ENCODE data around the gene HK1. TPM values are rescaled to one million over a fixed set of nuclear protein-coding genes. Genes with fewer than 3 reads are reported as not detected.

HK1 gene
- total RNA-seq, 1 experiment from 2014 or later = 219 TPM

DNA sequence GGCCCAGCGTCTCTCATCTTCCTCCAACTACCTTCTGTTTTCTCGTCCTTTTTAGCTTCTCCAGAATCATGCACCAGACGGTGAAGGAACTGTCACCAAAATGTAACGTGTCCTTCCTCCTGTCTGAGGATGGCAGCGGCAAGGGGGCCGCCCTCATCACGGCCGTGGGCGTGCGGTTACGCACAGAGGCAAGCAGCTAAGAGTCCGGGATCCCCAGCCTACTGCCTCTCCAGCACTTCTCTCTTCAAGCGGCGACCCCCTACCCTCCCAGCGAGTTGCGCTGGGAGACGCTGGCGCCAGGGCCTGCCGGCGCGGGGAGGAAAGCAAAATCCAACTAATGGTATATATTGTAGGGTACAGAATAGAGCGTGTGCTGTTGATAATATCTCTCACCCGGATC lies 122.6 kb downstream of the HK1 start (continued):
- TF ChIP-seq STAT6 (CRISPR knock-in tag; conservative IDR thresholded peaks at IDR 0.05; ENCODE audit: low read depth) = no peak
- no peak for TF ChIP-seq ELF4 (CRISPR knock-in tag; IDR thresholded peaks at IDR 0.05; ENCODE audit: low read depth)
- no peak for TF ChIP-seq MYBL2 (CRISPR knock-in tag; IDR thresholded peaks at IDR 0.05)
- no peak for TF ChIP-seq FOXJ3 (CRISPR knock-in tag; IDR thresholded peaks at IDR 0.05; ENCODE audit: borderline replicate concordance)
- TF ChIP-seq GTF2I (CRISPR knock-in tag; conservative IDR thresholded peaks at IDR 0.05) = no peak

DNA sequence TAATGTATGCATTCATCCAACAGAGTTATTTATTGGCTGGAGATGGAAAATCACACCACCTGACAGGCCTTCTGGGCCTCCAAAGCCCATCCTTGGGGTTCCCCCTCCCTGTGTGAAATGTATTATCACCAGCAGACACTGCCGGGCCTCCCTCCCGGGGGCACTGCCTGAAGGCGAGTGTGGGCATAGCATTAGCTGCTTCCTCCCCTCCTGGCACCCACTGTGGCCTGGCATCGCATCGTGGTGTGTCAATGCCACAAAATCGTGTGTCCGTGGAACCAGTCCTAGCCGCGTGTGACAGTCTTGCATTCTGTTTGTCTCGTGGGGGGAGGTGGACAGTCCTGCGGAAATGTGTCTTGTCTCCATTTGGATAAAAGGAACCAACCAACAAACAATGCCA lies 123.1 kb downstream of the HK1 start:
- Mint-ChIP-seq H3K36me3 (peaks cover 63% of the 10 kb centered on the region), H3K4me1 (peaks cover 20% of the 10 kb centered on the region), H3K27me3 (ENCODE audit: low read depth) (no peaks in the 10 kb centered on the region), H3K4me3 (no peak overlapping the region), H3K9me3 (no peaks in the 10 kb centered on the region), H3K27ac (no peak overlapping the region)
- ATAC-seq (no peak), DNase-seq (ENCODE audit: low spot score) (no peak)
- ChIA-PET POLR2A (no interaction called here), CTCF (no interaction called here)
- TF ChIP-seq, protein P1, sequence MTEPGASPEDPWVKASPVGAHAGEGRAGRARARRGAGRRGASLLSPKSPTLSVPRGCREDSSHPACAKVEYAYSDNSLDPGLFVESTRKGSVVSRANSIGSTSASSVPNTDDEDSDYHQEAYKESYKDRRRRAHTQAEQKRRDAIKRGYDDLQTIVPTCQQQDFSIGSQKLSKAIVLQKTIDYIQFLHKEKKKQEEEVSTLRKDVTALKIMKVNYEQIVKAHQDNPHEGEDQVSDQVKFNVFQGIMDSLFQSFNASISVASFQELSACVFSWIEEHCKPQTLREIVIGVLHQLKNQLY (CRISPR knock-in tag; IDR thresholded peaks at IDR 0.05) = no peak
- no peak for TF ChIP-seq ZNF317 (CRISPR knock-in tag; IDR thresholded peaks at IDR 0.05; ENCODE audit: borderline replicate concordance, low read depth)
- no peak for TF ChIP-seq ZNF416 (CRISPR knock-in tag; IDR thresholded peaks at IDR 0.05)
- no peak for TF ChIP-seq E2F1 (CRISPR knock-in tag; IDR thresholded peaks at IDR 0.05)
- TF ChIP-seq TEAD1 (CRISPR knock-in tag; IDR thresholded peaks at IDR 0.05) = no peak
- no peak for TF ChIP-seq USF2 (CRISPR knock-in tag; IDR thresholded peaks at IDR 0.05)
- no peak for TF ChIP-seq IRF1 (CRISPR knock-in tag; IDR thresholded peaks at IDR 0.05)
- TF ChIP-seq ZNF281 (CRISPR knock-in tag; IDR thresholded peaks at IDR 0.05) = no peak
- no peak for TF ChIP-seq JAZF1 (CRISPR knock-in tag; IDR thresholded peaks at IDR 0.05)
- TF ChIP-seq NFYB (CRISPR knock-in tag; conservative IDR thresholded peaks at IDR 0.05; ENCODE audit: low read depth) = no peak
- TF ChIP-seq KAT7 (CRISPR knock-in tag; IDR thresholded peaks at IDR 0.05; ENCODE audit: borderline replicate concordance) = no peak
- TF ChIP-seq FOXK1 (CRISPR knock-in tag; IDR thresholded peaks at IDR 0.05) = no peak
- no peak for TF ChIP-seq FOXP1 (CRISPR knock-in tag; IDR thresholded peaks at IDR 0.05; ENCODE audit: borderline replicate concordance)
- no peak for TF ChIP-seq GRHL2 (CRISPR knock-in tag; IDR thresholded peaks at IDR 0.05; ENCODE audit: insufficient replicate concordance, severe bottlenecking)
- no peak for TF ChIP-seq CREB1 (CRISPR knock-in tag; IDR thresholded peaks at IDR 0.05)
- TF ChIP-seq, protein P2, sequence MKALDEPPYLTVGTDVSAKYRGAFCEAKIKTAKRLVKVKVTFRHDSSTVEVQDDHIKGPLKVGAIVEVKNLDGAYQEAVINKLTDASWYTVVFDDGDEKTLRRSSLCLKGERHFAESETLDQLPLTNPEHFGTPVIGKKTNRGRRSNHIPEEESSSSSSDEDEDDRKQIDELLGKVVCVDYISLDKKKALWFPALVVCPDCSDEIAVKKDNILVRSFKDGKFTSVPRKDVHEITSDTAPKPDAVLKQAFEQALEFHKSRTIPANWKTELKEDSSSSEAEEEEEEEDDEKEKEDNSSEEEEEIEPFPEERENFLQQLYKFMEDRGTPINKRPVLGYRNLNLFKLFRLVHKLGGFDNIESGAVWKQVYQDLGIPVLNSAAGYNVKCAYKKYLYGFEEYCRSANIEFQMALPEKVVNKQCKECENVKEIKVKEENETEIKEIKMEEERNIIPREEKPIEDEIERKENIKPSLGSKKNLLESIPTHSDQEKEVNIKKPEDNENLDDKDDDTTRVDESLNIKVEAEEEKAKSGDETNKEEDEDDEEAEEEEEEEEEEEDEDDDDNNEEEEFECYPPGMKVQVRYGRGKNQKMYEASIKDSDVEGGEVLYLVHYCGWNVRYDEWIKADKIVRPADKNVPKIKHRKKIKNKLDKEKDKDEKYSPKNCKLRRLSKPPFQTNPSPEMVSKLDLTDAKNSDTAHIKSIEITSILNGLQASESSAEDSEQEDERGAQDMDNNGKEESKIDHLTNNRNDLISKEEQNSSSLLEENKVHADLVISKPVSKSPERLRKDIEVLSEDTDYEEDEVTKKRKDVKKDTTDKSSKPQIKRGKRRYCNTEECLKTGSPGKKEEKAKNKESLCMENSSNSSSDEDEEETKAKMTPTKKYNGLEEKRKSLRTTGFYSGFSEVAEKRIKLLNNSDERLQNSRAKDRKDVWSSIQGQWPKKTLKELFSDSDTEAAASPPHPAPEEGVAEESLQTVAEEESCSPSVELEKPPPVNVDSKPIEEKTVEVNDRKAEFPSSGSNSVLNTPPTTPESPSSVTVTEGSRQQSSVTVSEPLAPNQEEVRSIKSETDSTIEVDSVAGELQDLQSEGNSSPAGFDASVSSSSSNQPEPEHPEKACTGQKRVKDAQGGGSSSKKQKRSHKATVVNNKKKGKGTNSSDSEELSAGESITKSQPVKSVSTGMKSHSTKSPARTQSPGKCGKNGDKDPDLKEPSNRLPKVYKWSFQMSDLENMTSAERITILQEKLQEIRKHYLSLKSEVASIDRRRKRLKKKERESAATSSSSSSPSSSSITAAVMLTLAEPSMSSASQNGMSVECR (CRISPR knock-in tag; IDR thresholded peaks at IDR 0.05; ENCODE audit: borderline replicate concordance) = no peak
- no peak for TF ChIP-seq ZNF396 (CRISPR knock-in tag; IDR thresholded peaks at IDR 0.05; ENCODE audit: borderline replicate concordance)
- TF ChIP-seq PRRX2 (CRISPR knock-in tag; IDR thresholded peaks at IDR 0.05) = no peak
- no peak for TF ChIP-seq TP53 (CRISPR knock-in tag; IDR thresholded peaks at IDR 0.05)
